SK-N-MC (cell line): ENCODE measurements around the gene TFAP2B.

Source experiments
- EZH2 ChIP-seq: fragments of 200-600 bp; sonication (generic); IDR thresholded peaks from one replicate; pipeline ENCODE4 v1.6.1; 2017; ENCODE audit warnings: antibody characterized with exemption
- FOXP2 ChIP-seq: optimal IDR thresholded peaks from 2 replicates; pipeline ENCODE3; 2011; ENCODE audit warnings: mild to moderate bottlenecking, moderate library complexity; ENCODE audit not compliant: insufficient read depth; ENCODE audit errors: extremely low read length, control extremely low read depth
- POLR2AphosphoS5 ChIP-seq: IDR thresholded peaks from 2 replicates; pipeline ENCODE4 v1.6.1; 2012; ENCODE audit warnings: mild to moderate bottlenecking, low read depth, low read length, borderline replicate concordance

DNA sequence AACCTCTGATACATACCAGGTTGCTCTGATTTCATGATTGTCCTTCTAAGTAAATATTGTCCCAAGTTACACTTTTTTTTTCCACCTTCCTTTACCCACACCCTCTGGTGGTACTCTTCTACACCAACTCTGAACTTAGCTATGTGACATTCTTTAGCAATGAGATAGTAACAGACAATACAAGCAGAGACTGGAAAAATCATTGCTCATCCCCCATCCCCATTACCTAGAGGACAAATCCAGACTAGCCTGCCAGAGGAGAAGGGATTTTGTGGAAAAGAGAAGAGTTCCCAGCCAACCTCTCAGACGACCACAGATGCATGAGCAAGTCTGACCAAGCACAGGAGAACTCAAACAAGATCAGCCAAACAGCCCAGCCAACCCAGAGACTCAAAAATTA, 32.8 kb upstream of the TFAP2B start:
- no peak for TF ChIP-seq POLR2AphosphoS5
- TF ChIP-seq EZH2: no peak
- no peak for TF ChIP-seq FOXP2
